Keratinocyte (primary cell): Measurements from ENCODE around the gene DNAH17. TPM values are rescaled to one million over a fixed set of nuclear protein-coding genes. Genes with fewer than 3 reads are reported as not detected.

Source experiments
- DNase-seq: peaks from one replicate; pipeline ENCODE4 v3.0.0-alpha.2; 2011; ENCODE audit warnings: low read depth, missing footprints, low spot score
- FAIRE-seq: peaks from 2 replicates; lab custom pipeline; 2011; peaks lifted over from hg19 to GRCh38; lab: Jason Lieb, UNC
- H2AFZ ChIP-seq: 2 replicates; pipeline ENCODE4 v1.6.0; 2012; ENCODE audit warnings: low read length, control low read depth, inconsistent platforms; ENCODE audit not compliant: control insufficient read depth
- H3K27ac ChIP-seq: 2 replicates; pipeline ENCODE4 v1.5.1; 2011; ENCODE audit warnings: low read length; ENCODE audit not compliant: control insufficient read depth, insufficient read depth
- H3K27me3 ChIP-seq: 3 replicates; pipeline ENCODE4 v1.6.0; 2011; ENCODE audit warnings: low read length; ENCODE audit not compliant: control insufficient read depth, insufficient read depth; ENCODE audit errors: extremely low read depth
- H3K36me3 ChIP-seq, 2 experiments: 2 replicates in 1 of 2; 3 replicates in 1 of 2; pipeline ENCODE4 v1.5.1; 2011; ENCODE audit warnings: low read length in 2 of 2, mild to moderate bottlenecking in 1 of 2; ENCODE audit not compliant: control insufficient read depth in 2 of 2, insufficient read depth in 2 of 2; ENCODE audit errors: extremely low read depth in 1 of 2
- H3K4me1 ChIP-seq: 3 replicates; pipeline ENCODE4 v1.5.1; 2011; ENCODE audit warnings: low read length; ENCODE audit not compliant: control insufficient read depth, insufficient read depth; ENCODE audit errors: extremely low read depth
- H3K4me2 ChIP-seq: 3 replicates; pipeline ENCODE4 v1.6.0; 2011; ENCODE audit warnings: low read depth, low read length; ENCODE audit not compliant: control insufficient read depth, insufficient read depth; ENCODE audit errors: extremely low read depth
- H3K4me3 ChIP-seq, 3 experiments: fragments of 200-600 bp in 1 of 3; sonication (generic) in 1 of 3; 2 replicates in 2 of 3; 3 replicates in 1 of 3; pipeline ENCODE4 v1.5.1; 2011 to 2016; ENCODE audit warnings: low read length in 3 of 3, mild to moderate bottlenecking in 3 of 3, control low read depth in 2 of 3, inconsistent platforms in 1 of 3, low read depth in 1 of 3, mixed read lengths in 1 of 3, mixed run types in 1 of 3, moderate library complexity in 1 of 3; ENCODE audit not compliant: control insufficient read depth in 2 of 3, insufficient read depth in 2 of 3; ENCODE audit errors: extremely low read depth in 1 of 3
- H3K79me2 ChIP-seq: 2 replicates; pipeline ENCODE4 v1.6.0; 2012; ENCODE audit warnings: low read length; ENCODE audit not compliant: control insufficient read depth, insufficient read depth
- H3K9ac ChIP-seq: 3 replicates; pipeline ENCODE4 v1.6.0; 2011; ENCODE audit warnings: low read length; ENCODE audit not compliant: control insufficient read depth, insufficient read depth; ENCODE audit errors: extremely low read depth
- H3K9me1 ChIP-seq: 3 replicates; pipeline ENCODE4 v1.6.0; 2011; ENCODE audit warnings: low read length; ENCODE audit not compliant: control insufficient read depth, insufficient read depth; ENCODE audit errors: extremely low read depth
- H3K9me3 ChIP-seq: 2 replicates; pipeline ENCODE4 v1.5.1; 2012; ENCODE audit warnings: low read depth, low read length; ENCODE audit not compliant: control insufficient read depth
- H4K20me1 ChIP-seq: 3 replicates; pipeline ENCODE4 v1.6.0; 2011; ENCODE audit warnings: low read length; ENCODE audit not compliant: control insufficient read depth, insufficient read depth; ENCODE audit errors: extremely low read depth
- EZH2 ChIP-seq: IDR thresholded peaks from one replicate; pipeline ENCODE4 v1.6.1; 2012; ENCODE audit warnings: inconsistent platforms, mild to moderate bottlenecking, low read length, moderate library complexity
- dilution Hi-C: fragments of 300-500 bp; cut with MboI; formaldehyde crosslinking; loops from one replicate; pipeline ENCODE4 v1.7.0; 2020; ENCODE audit warnings: low sequenced_read_pairs; ENCODE audit not compliant: extremely low pct_ligation_motif_present
- polyA plus RNA-seq, 5 experiments: library from polyadenylated mRNA; depleted of rRNA in 3 of 5; stranded (reverse) in 3 of 5; stranded (forward) in 1 of 5; unstranded in 1 of 5; fragments of >200 nt; gene quantifications; 1 replicate in 1 of 5; 2 replicates in 3 of 5; 3 replicates in 1 of 5; pipeline versions ENCODE4 v1.2.1 to v1.2.3, GENCODE V29; 2011 to 2012; ENCODE audit warnings: missing spikeins in 2 of 5, low read depth in 1 of 5, low replicate concordance in 1 of 5
- TF ChIP-seq, protein P1 (sequence below), 3 experiments: IDR thresholded peaks in 1 of 3; conservative IDR thresholded peaks in 1 of 3; optimal IDR thresholded peaks in 1 of 3; 2 replicates in 2 of 3; 3 replicates in 1 of 3; pipeline versions ENCODE3 to v1.5.1; 2011; ENCODE audit warnings: low read length in 3 of 3, mild to moderate bottlenecking in 3 of 3, moderate library complexity in 2 of 3, control low read depth in 1 of 3, inconsistent platforms in 1 of 3; ENCODE audit not compliant: insufficient read depth in 2 of 3; ENCODE audit errors: extremely low read depth in 1 of 3

DNAH17 gene
- polyA plus RNA-seq, 1 donor (not counting 4 experiments of a cell fraction or from before 2014, with no cell fraction given), result 0.16 TPM

DNA sequence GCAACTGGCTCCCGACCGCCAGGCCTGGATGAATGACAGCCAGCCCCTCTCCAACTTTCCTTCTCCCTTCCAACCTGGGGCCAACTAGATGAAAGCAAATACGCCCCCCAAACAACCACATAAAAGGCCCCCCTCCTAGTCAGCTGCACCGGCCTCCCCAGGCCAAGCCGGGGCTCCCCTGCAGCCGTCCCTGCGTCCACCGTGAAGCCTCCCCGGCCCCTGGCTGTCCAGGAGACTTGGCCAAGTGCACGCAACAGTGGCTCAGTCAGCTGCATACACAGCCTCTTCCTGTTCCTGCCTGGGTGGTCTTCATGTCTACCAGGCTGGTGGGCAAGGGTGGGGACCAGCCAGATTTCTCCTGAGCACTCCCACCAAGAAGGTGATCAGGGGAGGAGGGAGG is 16.0 kb downstream of the DNAH17 start:
- H3K36me3 ChIP-seq, result no peaks in the 10 kb centered on the region
- H3K4me3 ChIP-seq, result no peak overlapping the region
- DNase-seq (no peak), FAIRE-seq (no peak)
- H3K9me1 ChIP-seq, result no peaks in the 10 kb centered on the region
- H3K9ac ChIP-seq, result no peak overlapping the region
- H3K79me2 ChIP-seq, result no peaks in the 10 kb centered on the region
- H2AFZ ChIP-seq, result no peak overlapping the region
- H3K4me2 ChIP-seq, result no peak overlapping the region
- dilution Hi-C loops, result no loop called here
- no peak overlapping the region for H3K27ac ChIP-seq
- TF ChIP-seq, protein P1, sequence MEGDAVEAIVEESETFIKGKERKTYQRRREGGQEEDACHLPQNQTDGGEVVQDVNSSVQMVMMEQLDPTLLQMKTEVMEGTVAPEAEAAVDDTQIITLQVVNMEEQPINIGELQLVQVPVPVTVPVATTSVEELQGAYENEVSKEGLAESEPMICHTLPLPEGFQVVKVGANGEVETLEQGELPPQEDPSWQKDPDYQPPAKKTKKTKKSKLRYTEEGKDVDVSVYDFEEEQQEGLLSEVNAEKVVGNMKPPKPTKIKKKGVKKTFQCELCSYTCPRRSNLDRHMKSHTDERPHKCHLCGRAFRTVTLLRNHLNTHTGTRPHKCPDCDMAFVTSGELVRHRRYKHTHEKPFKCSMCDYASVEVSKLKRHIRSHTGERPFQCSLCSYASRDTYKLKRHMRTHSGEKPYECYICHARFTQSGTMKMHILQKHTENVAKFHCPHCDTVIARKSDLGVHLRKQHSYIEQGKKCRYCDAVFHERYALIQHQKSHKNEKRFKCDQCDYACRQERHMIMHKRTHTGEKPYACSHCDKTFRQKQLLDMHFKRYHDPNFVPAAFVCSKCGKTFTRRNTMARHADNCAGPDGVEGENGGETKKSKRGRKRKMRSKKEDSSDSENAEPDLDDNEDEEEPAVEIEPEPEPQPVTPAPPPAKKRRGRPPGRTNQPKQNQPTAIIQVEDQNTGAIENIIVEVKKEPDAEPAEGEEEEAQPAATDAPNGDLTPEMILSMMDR (optimal IDR thresholded peaks at IDR 0.05 in 1 of 3, IDR thresholded peaks at IDR 0.05 in 1 of 3, conservative IDR thresholded peaks at IDR 0.05 in 1 of 3; ENCODE audit: extremely low read depth in 1 of 3, insufficient read depth in 2 of 3, low read length in 3 of 3), result no peak
- TF ChIP-seq EZH2, result no peak
- H3K9me3 ChIP-seq, result no peaks in the 10 kb centered on the region
- peaks cover 19% of the 10 kb centered on the region for H3K4me1 ChIP-seq
- H4K20me1 ChIP-seq, result no peaks in the 10 kb centered on the region
- H3K27me3 ChIP-seq, result peaks cover 8% of the 10 kb centered on the region

DNA sequence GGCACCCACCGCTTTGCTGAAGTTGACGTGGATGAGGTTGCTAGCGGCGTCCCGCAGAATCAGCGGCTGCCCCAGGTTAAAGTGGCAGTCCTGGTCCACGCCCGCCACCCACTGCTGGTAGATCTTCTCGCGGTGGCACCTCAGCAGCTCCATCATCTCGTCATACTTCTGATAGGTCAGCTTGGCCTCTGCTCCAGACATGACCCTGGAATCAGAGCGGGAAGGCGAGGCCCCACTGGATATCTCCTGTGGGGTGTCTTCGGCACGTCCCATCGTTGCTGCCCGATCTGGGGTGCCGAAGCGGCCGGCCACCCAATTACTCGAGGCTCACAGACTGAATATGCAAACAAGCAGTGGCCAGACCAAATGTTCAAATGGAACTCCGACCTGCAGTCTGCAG is 16.5 kb downstream of the DNAH17 start:
- H3K9me3 ChIP-seq, result no peaks in the 10 kb centered on the region
- no peaks in the 10 kb centered on the region for H4K20me1 ChIP-seq
- no peaks in the 10 kb centered on the region for H3K9me1 ChIP-seq
- no peaks in the 10 kb centered on the region for H3K79me2 ChIP-seq
- peaks cover 8% of the 10 kb centered on the region for H3K27me3 ChIP-seq
- no peaks in the 10 kb centered on the region for H3K36me3 ChIP-seq
- H3K4me3 ChIP-seq, result no peak overlapping the region
- TF ChIP-seq, protein P1 (optimal IDR thresholded peaks at IDR 0.05 in 1 of 3, IDR thresholded peaks at IDR 0.05 in 1 of 3, conservative IDR thresholded peaks at IDR 0.05 in 1 of 3; ENCODE audit: extremely low read depth in 1 of 3, insufficient read depth in 2 of 3, low read length in 3 of 3), result no peak
- TF ChIP-seq EZH2, result no peak
- DNase-seq (no peak), FAIRE-seq (no peak)
- no peak overlapping the region for H3K9ac ChIP-seq
- peaks cover 20% of the 10 kb centered on the region for H3K4me1 ChIP-seq
- H2AFZ ChIP-seq, result no peak overlapping the region
- dilution Hi-C loops, result no loop called here
- no peak overlapping the region for H3K27ac ChIP-seq
- H3K4me2 ChIP-seq, result no peak overlapping the region
